ENCODE measurements around the gene SEC31A.

The SEC31A gene

DNA sequence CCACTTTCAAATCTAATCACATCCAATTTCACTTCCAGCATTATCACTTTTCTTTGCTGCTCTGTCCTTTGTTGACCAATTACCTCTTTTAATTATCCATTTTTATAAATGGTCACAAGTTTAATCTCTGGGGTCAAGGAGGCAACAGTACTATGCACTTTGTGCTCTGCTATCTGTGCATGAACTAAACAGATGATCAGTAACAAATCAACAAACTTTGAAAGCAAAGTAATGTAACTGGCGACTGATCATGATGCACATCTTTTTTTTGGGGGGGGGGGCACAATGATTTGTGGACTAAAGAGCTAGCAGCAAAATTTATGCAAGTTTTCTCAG lies 1.5 kb upstream of the SEC31A start:
- Histone ChIP-seq H2AFZ (ENCODE audit: low read depth) (no peak overlapping the region), H3K4me2 (peak overlapping the region; percentile 41), H3K4me1 (ENCODE audit: low read depth, poor library complexity, severe bottlenecking) (peaks cover 59% of the 10 kb centered on the region), H3K27ac (peak overlapping the region; percentile 89; the same call in 1 of the 2 replicates), H3K36me3 (ENCODE audit: insufficient read depth) (peaks cover 10% of the 10 kb centered on the region; the same call in 1 of the 2 replicates), H3K9ac (peak overlapping the region; percentile 1; the same call in 1 of the 2 replicates), H3K27me3 (ENCODE audit: insufficient read depth, low read depth) (no peaks in the 10 kb centered on the region), H3K79me2 (ENCODE audit: insufficient read depth, low read depth) (peaks cover 48% of the 10 kb centered on the region), H4K20me1 (ENCODE audit: insufficient read depth) (0 out of 2 replicates have a peak, but pooled peaks cover 1% of the 10 kb centered on the region), H3K4me3 (IDR thresholded peaks at IDR 0.05; ENCODE audit: insufficient read depth, low read depth, low read length) (no peak overlapping the region)
- TF ChIP-seq, protein P1, sequence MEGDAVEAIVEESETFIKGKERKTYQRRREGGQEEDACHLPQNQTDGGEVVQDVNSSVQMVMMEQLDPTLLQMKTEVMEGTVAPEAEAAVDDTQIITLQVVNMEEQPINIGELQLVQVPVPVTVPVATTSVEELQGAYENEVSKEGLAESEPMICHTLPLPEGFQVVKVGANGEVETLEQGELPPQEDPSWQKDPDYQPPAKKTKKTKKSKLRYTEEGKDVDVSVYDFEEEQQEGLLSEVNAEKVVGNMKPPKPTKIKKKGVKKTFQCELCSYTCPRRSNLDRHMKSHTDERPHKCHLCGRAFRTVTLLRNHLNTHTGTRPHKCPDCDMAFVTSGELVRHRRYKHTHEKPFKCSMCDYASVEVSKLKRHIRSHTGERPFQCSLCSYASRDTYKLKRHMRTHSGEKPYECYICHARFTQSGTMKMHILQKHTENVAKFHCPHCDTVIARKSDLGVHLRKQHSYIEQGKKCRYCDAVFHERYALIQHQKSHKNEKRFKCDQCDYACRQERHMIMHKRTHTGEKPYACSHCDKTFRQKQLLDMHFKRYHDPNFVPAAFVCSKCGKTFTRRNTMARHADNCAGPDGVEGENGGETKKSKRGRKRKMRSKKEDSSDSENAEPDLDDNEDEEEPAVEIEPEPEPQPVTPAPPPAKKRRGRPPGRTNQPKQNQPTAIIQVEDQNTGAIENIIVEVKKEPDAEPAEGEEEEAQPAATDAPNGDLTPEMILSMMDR (conservative IDR thresholded peaks at IDR 0.05; ENCODE audit: low read depth, low read length): no peak

DNA sequence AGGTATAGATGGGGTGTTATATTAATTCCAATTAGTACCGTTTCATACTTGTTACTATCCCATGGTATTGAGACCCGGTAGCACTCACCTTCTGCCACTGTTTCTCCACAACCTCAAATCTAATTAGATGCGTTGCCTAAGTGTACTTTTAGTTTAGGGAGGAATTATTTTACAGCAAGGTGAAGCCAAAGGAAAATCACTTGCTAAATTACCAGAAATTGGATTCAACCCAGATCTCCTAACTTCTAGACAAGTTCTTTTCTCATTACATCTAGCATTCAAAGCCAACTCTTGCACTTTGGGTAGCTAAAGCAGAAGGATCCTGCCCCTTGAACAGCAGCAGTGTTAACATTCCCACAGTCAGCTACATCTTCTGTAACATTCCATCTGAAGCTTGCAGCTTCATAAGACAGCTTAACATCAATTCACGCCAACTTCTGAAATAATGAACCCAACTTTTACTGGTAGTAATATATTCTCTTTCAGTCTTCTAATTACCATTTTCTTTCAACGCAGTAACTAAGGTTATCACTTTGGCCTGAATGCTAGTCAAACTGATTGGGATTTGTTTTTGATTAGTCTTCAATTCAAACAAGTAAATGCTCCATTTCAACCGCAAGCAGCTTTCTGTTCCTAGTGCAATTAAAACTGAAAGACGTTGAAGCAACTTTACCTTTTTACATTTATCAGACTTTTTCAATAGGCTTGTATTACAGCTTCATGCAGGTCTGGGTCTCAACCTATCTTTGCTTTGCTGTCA lies 934 bp upstream of the SEC31A start:
- Histone ChIP-seq H3K4me2 (peak overlapping the region; percentile 41), H3K4me3 (IDR thresholded peaks at IDR 0.05; ENCODE audit: insufficient read depth, low read depth, low read length) (no peak overlapping the region), H2AFZ (ENCODE audit: low read depth) (peak overlapping the region; percentile 79; the same call in 1 of the 2 replicates), H3K36me3 (ENCODE audit: insufficient read depth) (peaks cover 10% of the 10 kb centered on the region; the same call in 1 of the 2 replicates), H3K4me1 (ENCODE audit: low read depth, poor library complexity, severe bottlenecking) (peaks cover 59% of the 10 kb centered on the region), H3K27me3 (ENCODE audit: insufficient read depth, low read depth) (no peaks in the 10 kb centered on the region), H3K79me2 (ENCODE audit: insufficient read depth, low read depth) (peaks cover 48% of the 10 kb centered on the region), H3K9ac (peak overlapping the region; percentile 89; the same call in 1 of the 2 replicates), H3K27ac (peak overlapping the region; percentile 89), H4K20me1 (ENCODE audit: insufficient read depth) (no peaks in the 10 kb centered on the region)
- TF ChIP-seq, protein P1 (conservative IDR thresholded peaks at IDR 0.05; ENCODE audit: low read depth, low read length): no peak

DNA sequence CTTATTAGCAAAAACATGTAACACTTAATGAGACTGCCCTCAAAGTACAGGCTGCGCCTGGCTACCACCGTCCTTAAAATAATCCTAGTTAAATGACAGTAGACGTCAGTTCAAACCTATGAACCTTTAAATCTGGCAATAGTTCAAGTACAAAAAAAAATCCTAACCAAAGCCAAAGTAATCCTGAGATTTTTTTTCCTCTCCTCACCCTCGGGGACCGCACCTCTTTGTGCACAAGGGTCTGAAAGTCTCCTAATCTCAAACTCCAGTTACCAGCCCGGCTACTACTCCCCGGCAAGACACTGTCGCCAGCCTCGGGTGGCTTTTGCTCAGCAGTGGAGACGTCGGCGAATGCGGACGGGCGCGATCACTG lies 439 bp downstream of the SEC31A start:
- peak overlapping the region; percentile 89 for H3K27ac ChIP-seq
- H3K27me3 ChIP-seq (ENCODE audit: insufficient read depth, low read depth): no peaks in the 10 kb centered on the region
- peak overlapping the region; percentile 79 for H2AFZ ChIP-seq (ENCODE audit: low read depth)
- TF ChIP-seq, protein P1 (conservative IDR thresholded peaks at IDR 0.05; ENCODE audit: low read depth, low read length): no peak
- peaks cover 49% of the 10 kb centered on the region for H3K79me2 ChIP-seq (ENCODE audit: insufficient read depth, low read depth)
- peak overlapping the region; percentile 89 for H3K9ac ChIP-seq
- H3K36me3 ChIP-seq (ENCODE audit: insufficient read depth): peaks cover 10% of the 10 kb centered on the region; the same call in 1 of the 2 replicates
- peak overlapping the region; percentile 95 for H3K4me3 ChIP-seq (IDR thresholded peaks at IDR 0.05; ENCODE audit: insufficient read depth, low read depth, low read length)
- H3K4me1 ChIP-seq (ENCODE audit: low read depth, poor library complexity, severe bottlenecking): peaks cover 64% of the 10 kb centered on the region
- 0 out of 2 replicates have a peak, but pooled peaks cover 8% of the 10 kb centered on the region for H4K20me1 ChIP-seq (ENCODE audit: insufficient read depth)
- H3K4me2 ChIP-seq: peak overlapping the region; percentile 88

DNA sequence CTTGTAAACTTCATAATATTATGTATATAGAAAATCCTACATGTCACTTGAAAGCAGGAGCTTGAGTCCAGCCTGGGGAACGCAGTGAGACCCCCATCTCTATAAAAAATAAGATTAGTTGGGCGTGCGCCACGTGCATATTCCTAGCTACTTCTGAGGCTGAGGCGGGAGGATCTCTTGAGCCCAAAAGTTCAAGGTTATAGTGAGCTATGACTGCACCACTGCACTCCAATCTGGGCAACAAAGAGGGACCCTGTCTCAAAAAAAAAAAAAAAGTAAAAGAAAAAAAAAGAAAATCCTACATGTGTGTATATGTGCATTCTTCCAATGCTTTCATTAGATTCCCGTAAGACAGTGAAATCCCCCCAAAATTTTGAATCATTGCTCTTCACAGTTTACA lies 1.7 kb downstream of the SEC31A start:
- Histone ChIP-seq H3K79me2 (ENCODE audit: insufficient read depth, low read depth) (peaks cover 60% of the 10 kb centered on the region), H3K4me1 (ENCODE audit: low read depth, poor library complexity, severe bottlenecking) (peaks cover 57% of the 10 kb centered on the region), H2AFZ (ENCODE audit: low read depth) (no peak overlapping the region), H3K4me3 (IDR thresholded peaks at IDR 0.05; ENCODE audit: insufficient read depth, low read depth, low read length) (no peak overlapping the region), H3K9ac (peak overlapping the region; percentile 89; the same call in 1 of the 2 replicates), H3K36me3 (ENCODE audit: insufficient read depth) (peaks cover under 1% of the 10 kb centered on the region; the same call in 1 of the 2 replicates), H4K20me1 (ENCODE audit: insufficient read depth) (0 out of 2 replicates have a peak, but pooled peaks cover 8% of the 10 kb centered on the region), H3K4me2 (peak overlapping the region; percentile 88), H3K27ac (peak overlapping the region; percentile 89; the same call in 1 of the 2 replicates), H3K27me3 (ENCODE audit: insufficient read depth, low read depth) (no peaks in the 10 kb centered on the region)
- TF ChIP-seq, protein P1 (conservative IDR thresholded peaks at IDR 0.05; ENCODE audit: low read depth, low read length): no peak

Measured in KMS-11 (cell line).